COR-L47 (cell line): ENCODE data around the gene GSTA5.
A peak's percentile ranks its signal among the peaks of the same experiment; 100 is the strongest.
"Not testable (repeated sequence)": the region's sequence is repeated elsewhere in the genome, so short reads cannot be mapped to it uniquely, and the experiment has no call there.

Experiments
- DNase-seq: peaks from one replicate; lab custom pipeline; 2025; lab: John Stamatoyannopoulos, UW

GSTA5 gene

DNA sequence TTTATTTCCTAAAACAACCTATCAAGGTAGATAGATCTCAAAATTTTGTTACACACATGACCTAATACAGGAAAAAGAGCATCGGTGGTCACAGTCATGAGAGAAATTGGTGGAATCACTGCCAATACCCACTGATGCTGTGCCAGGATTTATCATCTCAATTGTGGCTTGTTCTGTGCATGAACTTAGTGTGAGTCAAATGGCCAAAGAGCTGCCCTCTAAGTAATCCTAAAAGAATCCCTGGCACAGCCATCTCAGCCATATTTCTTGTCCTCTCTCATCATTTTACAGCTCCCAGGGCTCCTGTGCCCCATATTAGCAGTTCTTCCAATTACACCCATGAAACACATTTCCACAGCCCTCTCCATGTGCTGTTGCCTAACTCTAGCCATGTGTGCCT lies 6.1 kb downstream of the GSTA5 start:
- no peak for DNase-seq

DNA sequence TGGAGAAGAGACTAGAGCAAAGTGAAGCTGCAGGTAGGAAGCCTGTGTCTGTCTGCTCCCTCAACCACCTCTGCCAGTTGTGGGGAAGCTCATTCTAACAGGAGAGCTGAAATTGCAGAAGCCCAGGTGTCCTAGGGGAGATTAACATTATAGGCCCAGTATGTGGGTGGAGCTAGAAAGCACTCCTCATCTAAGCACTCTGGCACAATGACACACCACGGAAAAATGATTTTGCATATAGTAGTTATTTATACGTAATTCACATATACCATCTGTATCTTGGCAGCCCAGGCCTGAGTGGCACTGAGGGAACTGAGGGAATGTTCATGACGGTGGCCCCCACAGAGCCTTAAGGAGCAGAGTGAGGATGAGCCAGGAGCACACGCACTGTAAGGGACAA lies 9.7 kb downstream of the GSTA5 start:
- DNase-seq: not testable (repeated sequence)

DNA sequence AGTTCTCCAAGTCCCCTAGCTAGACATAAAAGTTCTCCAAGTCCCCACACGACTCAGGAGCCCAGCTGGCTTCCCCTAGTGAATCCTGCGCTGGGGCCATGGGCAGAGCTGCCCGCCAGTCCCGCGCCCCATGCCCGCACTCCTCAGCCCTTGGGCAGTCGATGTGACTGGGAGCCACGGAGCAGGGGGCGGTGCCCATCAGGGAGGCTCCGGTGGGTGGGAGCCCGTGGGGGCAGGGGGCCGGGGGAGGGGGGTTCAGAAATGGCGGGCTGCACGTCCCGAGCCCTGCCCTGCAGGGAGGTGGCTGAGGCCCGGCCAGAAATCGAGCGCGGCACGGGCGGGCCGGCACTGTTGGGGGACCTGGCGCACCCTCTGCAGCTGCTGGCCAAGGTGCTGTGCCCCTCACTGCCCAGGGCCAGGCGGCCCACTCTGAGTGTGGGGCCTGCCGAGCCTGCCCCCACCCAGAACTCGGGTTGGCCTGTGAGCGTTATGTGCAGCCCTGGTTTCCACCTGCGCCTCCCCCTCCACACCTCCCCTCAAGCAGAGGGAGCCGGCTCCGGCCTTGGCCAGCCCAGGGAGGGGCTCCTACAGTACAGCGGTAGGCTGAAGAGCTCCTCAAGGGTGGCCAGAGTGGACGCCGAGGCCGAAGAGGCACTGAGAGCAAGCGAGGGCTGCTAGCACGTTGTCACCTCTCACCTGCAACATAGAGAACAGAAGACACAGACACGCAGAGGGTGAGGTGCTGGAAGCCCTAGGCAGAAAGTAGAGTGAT lies 11.4 kb downstream of the GSTA5 start:
- no peak for DNase-seq

DNA sequence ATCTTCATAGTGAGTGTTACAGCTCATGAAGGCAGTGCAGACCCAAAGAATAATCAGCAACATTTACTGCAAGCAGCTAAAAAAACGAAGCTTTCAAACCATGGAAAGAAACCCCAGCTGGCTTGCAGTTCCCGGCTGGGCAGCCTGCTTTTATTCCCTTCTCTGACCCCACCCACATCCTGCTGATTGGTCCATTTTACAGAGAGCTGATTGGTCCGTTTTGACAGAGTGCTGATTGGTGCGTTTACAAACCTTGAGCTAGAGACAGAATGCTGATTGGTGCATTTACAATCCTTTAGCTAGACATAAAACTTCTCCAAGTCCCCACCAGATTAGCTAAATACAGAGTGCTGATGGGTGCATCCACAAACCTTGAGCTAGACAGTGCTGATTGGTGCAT lies 12.0 kb downstream of the GSTA5 start:
- not testable (repeated sequence) for DNase-seq

DNA sequence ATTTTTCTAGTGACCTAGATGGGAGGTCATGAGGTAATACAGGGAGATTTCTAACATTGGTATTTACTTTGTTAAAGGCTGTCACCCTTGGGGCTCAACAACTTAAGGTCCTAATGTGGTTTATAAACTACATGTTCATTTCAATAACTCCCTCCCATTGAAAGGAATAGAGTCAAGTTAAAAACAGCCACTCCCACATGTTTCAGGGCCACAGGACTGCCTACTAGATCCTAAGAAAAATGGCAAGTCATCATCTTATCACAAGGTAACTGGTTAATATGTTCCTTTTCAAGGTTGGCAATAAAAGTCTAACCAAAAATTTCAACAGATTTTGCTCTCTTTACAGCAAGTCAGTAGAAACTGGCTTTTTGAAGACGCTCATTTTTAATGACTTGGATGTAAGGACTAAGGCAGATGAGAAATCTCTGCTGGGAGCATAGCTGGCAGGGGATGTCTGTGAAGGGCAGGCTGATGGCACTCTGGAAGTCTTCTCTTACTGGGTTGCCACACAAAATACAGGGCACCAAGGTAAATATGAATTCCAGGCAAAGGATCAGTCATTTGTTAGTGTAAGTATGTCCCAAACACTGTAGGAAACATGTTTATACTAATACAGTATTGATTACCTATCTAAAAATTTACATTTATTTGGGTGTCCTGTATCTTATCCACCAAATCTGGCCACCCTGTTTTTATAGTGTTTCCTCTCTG lies 13.4 kb downstream of the GSTA5 start:
- DNase-seq: not testable (repeated sequence)

DNA sequence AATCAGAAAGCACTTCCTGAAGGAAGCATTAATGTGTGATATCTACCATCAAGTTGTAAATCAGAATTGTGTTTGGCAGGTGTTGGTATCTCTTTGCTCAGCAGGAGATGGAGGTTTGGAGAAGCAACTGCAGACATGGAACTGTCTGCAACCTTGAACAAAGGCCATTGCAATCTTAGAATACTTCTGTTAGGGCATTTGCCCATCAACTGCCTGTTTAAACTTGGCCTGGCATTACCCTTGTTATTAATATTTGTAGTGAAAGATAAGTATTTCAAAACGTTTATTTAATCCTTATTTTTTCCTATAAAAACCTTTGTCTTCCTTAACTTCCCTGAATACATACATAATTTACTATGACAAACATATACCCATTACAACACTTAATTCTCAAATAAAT lies 14.1 kb downstream of the GSTA5 start:
- no peak for DNase-seq

DNA sequence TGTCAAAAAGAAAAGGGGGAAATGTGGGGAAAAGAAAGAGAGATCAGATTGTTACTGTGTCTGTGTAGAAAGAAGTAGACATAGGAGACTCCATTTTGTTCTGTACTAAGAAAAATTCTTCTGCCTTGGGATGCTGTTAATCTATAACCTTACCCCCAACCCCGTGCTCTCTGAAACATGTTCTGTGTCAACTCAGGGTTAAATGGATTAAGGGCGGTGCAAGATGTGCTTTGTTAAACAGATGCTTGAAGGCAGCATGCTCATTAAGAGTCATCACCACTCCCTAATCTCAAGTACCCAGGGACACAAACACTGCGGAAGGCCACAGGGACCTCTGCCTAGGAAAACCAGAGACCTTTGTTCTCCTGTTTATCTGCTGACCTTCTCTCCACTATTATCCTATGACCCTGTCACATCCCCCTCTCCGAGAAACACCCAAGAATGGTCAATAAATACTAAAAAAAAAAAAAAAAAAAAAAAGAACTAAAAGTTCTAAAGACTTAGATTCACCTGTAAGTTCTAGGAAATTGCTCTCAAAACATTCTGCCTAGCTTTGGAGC lies 14.6 kb downstream of the GSTA5 start:
- not testable (repeated sequence) for DNase-seq

DNA sequence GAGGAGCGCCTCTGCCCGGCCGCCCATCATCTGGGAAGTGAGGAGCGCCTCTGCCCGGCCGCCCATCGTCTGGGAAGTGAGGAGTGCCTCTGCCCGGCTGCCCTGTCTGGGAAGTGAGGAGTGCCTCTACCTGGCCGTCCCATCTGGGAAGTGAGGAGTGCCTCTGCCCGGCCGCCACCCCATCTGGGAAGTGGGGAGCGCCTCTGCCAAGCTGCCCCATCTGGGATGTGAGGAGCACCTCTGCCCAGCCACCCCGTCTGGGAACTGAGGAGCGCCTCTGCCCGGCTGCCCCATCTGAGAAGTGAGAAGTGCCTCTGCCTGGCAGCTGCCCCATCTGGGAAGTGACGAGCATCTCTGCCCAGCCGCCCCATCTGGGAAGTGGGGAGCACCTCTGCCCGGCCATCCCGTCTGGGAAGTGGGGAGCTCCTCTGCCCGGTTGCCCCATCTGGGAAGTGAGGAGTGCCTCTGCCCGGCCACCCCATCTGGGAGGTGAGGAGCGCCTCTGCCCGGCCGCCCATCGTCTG lies 15.3 kb downstream of the GSTA5 start:
- not testable (repeated sequence) for DNase-seq

DNA sequence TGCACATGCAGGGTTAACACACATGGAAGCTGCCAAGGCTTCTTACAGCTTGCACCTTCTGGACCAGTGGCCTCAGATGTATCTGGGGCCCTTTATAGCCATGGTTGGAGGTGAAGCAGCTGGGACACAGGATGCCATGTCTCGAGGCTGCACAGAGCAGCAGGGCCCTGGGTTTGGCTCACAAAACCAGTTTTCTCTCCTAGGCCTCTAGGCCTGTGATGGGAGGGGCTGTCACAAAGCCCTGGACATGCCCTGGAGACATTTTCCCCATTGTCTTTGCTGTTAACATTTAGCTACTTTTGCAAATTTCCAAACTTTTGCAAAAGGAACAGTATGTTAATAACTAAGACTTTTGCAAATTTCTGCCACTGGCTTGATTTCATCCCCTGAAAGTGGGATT lies 18.8 kb downstream of the GSTA5 start:
- DNase-seq: no peak

DNA sequence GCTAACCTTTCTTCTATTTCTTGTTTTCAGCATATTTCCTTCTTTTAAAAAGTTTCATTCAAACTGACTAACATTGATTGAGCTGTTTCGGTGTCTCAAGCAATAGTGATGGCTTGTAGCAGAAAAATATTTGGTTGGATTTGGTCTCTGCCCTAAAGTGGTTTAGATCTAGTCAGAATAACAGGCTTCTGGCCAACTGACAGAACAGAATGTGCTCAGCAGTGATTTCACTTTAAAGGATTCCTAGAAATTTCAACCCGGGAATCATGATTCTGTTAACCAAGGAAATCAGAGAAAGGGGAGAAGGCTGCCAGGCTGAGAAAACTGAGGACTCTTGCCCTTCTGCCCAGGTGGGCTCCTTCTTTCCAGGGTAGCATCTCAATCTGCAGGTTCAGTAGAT lies 20.4 kb downstream of the GSTA5 start:
- no peak for DNase-seq

DNA sequence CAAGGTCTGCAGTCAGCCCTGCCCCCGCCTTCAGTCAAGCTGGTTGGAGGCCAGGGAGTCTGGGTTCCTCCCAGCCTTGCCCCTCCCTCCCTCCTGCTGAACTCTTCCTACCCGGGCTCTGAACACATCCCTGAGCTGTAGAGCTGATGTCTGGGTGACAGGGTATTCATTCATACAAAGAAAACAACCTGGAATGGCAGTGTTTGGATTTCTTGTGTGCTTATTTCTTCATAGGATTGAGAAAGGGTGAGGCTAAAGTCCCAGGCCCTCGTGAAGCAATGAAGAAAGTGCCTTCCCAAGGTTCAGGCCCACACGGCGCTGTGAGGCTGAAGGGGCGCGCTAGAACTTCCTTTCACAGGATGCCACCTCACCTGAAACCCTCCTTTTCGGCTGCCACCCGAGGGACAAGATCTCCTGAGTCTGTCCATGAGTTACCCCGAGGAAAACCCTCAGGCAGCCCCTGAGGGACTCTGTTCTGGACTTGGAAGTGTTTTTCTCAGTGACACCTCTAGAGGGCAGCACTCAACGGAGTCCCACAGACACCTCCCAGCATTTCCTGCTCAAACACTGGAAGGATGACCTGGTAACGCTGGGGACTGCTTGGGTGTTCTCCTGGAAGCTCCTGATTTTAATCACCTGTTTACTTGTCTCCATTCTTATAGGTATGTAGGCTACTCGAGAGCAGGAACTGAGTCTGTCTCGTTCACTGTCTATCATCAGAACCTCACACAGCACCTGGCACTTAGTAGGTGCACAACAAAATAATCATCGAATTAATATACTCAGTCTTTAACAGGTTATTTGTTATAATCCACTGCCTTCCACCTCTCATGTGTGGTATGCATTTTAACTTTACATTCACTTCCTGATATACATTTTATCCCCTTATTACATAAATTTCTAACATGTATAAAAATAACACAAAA lies 25.2 kb downstream of the GSTA5 start:
- peak; percentile 22 for DNase-seq

DNA sequence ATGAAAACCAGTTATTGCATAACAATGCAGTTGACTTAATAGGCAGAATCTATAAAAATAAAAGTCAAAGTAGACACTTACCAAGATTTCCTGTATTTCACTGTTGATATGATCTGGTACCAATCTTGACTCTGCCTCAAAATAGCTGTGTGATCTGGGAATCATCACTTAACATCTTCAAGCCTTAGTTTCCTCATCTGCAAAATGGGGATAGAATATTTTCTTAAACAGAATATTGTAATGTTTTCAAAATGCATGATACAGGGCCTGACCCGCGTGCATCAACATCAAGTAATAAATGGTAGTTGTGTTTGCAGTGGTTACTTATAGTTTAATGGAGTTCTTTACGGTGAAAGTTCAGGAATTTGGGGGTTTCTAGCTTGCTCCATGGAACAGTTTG lies 26.1 kb downstream of the GSTA5 start:
- not testable (repeated sequence) for DNase-seq

DNA sequence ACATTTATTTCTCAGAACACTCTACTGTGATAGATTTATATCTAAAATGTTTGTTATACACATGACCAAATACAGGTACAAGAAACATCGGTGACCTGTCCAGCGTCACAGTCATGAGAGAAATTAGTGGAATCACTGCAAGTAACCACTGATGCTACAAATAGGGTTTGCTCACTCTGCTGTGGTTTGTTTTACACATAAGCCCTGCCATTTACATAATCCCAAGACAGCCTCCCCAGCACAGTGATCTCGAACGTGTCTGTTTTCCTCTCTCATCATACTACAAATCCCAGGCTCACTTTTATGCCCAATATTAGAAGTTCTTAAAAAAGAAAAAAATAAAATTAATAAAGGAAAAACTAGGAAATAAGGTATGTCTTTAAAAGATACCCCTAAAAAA lies 30.8 kb downstream of the GSTA5 start:
- DNase-seq: not testable (repeated sequence)

DNA sequence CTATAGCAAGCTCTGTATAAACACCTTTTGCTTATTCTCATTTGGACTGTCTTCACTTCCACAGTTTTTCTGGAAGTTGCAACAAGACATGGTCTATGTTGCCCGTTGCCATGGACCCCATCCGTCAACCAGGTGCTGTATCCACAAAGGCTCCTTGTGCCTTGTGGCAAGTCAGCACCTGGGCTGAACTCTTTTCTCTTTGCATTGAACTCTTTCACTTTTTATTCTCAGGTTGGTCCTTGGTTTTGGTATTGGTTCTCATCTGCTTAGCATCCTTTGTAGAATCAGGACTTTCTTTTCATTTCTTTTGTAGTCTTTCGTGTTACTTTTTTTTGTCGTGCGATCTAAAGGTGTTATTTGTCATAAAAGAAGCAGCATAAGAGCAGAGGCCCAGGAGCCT lies 32.0 kb downstream of the GSTA5 start:
- DNase-seq: no peak

DNA sequence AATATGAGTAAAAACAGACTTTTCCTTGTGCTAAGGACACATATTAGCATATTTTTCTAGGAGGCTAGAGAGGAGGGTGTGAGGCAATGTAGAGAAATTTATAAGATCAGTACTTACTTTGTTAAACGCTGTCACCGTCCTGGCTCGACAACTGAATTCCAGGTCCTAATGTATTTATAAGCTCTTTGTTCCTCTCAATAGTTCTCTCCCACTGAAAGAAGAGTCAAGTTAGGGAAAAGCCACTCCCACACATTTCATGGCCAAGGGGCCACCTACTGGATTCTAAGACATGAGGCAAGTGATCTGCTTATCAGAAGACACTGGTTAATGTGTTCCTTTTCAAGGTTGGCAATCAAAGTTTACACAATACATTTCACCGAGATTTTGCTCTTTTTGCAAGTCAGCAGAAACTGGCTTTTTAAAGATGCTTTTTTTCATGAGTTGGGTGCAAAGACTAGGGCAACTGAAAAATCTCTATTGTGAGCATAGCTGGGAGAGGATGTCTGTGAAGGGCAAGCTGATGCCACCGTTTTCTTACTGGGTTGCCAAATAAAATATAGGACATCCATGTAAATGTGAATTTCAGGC lies 36.9 kb downstream of the GSTA5 start, which contains the start of gene GSTA1:
TSS of gene GSTA1 (minus strand) at position 149 of the 588 bp plus-strand sequence. CDS start 4,549 bp downstream, outside the sequence.
- not testable (repeated sequence) for DNase-seq

DNA sequence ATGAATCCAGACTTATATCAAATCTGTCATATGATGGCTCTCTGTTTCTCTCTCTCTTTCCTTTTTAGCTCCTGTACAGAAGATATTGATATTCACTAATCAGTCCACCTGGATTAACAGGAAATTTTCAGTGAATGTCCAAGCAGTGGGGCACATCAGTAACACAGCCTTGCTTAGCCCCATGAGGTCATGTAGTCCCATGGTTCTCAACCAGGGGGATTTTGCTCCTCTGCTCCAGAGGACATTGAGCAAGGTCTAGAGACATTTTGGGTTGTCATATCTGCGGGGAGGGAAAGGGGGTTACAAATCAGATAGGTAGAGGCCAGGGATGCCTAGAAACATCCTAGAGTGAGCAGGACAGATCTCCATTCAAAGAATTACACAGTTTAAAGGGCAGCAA lies 37.8 kb downstream of the GSTA5 start:
- no peak for DNase-seq

DNA sequence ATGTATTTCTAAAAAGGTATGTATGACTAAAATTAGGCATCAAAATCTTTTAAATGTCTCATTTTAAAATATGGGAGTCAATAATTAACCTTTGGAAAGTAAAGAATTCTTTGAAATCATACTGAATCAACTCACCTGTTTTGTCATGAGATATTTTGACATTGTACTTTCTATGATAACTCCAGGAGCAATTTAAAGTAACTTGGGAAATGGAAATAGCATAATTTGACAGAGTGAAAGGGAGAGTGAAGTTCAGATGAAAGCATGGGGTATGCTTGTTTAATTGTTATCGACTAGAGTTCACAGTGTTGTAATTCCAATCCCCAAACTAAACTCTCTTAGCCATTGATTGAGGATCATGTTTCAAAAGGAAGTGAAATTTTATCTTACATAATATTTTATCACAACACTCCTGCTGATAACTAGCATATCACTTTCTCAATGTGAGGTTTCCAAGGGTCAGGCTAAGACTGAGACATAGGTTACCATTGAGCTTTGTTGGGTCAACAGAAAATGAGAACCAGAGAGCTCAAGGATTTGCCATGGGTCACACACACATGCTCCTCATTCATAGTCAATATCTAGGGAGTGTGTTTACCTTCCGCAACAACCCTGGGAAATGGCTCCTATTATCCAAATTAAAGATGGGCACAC lies 39.3 kb downstream of the GSTA5 start:
- DNase-seq: no peak

DNA sequence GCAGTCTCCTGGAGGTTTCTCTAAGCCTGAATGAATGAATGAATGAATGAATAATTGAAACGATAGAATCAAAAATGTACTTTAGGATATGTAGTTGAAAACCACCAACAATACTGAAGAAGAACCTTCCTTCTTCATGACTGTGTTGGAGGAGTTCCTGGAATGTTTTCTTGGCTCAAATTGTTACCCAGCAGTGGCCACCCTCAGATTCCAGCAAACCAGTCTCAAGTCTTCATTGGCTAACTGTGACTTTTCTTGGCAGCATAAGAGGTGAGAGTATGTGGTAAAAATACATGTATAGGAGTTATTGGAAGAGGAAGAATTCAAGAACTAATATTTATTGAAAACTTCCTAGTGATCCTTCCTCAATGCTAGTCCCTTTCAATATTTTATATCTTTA lies 41.3 kb downstream of the GSTA5 start:
- DNase-seq: not testable (repeated sequence)

DNA sequence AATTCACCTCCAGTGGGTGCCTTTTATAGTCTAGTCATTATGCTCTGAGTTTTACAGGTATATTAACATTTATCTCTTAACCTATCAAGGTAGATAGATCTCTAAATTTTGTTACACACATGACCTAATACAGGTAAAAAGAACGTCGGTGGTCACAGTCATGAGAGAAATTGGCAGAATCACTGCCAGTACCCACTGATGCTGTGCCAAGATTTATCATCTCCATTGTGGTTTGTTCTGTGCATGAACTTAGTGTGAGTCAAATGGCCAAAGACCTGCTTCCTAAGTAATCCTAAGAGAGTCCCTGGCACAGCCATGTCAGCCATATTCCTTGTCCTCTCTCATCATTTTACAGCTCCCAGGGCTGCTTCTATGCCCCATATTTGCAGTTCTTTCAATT lies 46.2 kb downstream of the GSTA5 start:
- not testable (repeated sequence) for DNase-seq

DNA sequence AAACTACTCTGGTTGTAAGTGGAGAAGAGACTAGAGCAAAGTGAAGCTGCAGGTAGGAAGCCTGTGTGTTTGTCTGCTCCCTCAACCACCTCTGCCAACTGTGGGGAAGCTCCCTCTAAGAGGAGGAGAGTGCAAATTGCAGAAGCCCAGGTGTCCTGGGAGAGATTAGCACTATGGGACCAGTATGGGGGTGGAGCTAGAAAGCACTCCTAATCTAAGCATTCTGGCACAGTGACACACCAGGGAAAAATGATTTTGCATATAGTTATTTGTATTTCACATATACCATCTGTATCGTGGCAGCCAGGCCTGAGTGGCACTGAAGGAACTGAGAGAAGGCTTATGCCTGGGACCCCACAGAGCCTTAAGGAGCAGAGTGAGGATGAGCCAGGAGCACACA lies 49.8 kb downstream of the GSTA5 start:
- DNase-seq: no peak

DNA sequence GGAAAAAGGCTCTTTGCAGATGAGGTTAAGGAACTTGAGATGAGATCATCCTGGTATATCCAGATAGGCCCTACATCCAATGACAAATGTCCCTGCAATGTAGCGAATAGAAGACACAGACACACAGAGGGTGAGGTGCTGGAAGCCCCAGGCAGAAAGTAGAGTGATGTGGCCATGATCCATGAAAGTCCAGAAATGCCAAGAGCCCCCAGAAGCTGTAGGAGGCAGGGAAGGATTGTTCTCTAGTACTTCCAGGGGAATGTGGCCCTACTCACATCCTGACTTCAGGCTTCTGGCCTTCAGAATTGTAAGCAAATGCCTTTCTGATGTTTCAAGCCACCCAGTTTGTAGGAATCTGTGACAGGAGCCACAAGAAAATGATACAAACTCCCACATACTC lies 51.0 kb downstream of the GSTA5 start:
- not testable (repeated sequence) for DNase-seq
